GM12878 (cell line): ENCODE measurements around the gene REPS2. TPM values are rescaled to one million over a fixed set of nuclear protein-coding genes. Genes with fewer than 3 reads are reported as not detected.

ENCODE experiments used
- ATAC-seq: fragments of 200-7000 bp; cut with Tn5 transposase; 3 replicates; pipeline ENCODE4 v1.9.1; 2020; ENCODE audit warnings: mild to moderate bottlenecking, moderate library complexity
- BruUV-seq: library from RNA; stranded (reverse); fragments of 400-500 nt; replicated peaks from 2 replicates; lab custom pipeline; 2021; lab: Mats Ljungman, UMichigan
- CTCF ChIA-PET: fragments of 300-600 bp; sonication (Branson Sonifier 250); formaldehyde crosslinking; extraction: SDS; loops from one replicate; lab custom pipeline; 2021; ENCODE audit warnings: inconsistent platforms; lab: Yijun Ruan, JAX
- POLR2A ChIA-PET: fragments of 350-600 bp; formaldehyde crosslinking; extraction: SDS; loops from one replicate; lab custom pipeline; 2021; ENCODE audit warnings: inconsistent platforms; lab: Charles Lee
- RAD21 ChIA-PET: fragments of 300-600 bp; sonication (Branson Sonifier 250); formaldehyde crosslinking; loops from one replicate; lab custom pipeline; 2023; ENCODE audit warnings: antibody characterized with exemption; ENCODE audit not compliant: unreplicated experiment; lab: Charles Lee
- SMC1A ChIA-PET: fragments of 300-600 bp; sonication (Branson Sonifier 250); formaldehyde crosslinking; loops from one replicate; lab custom pipeline; 2023; ENCODE audit not compliant: unreplicated experiment, uncharacterized antibody; lab: Charles Lee
- DNase-seq: peaks from one replicate; pipeline ENCODE4 v3.0.0-alpha.2; 2011; ENCODE audit warnings: low read depth, low spot score
- FAIRE-seq: peaks from 3 replicates; lab custom pipeline; 2011; peaks lifted over from hg19 to GRCh38; lab: Jason Lieb, UNC
- H2AFZ ChIP-seq: 2 replicates; pipeline ENCODE4 v1.6.0; 2011; ENCODE audit warnings: low read depth, low read length, control low read depth; ENCODE audit not compliant: control insufficient read depth
- H3K27ac ChIP-seq: 2 replicates; pipeline ENCODE4 v1.5.1; 2011; ENCODE audit warnings: control low read depth; ENCODE audit not compliant: control insufficient read depth, insufficient read depth
- H3K27me3 ChIP-seq, 2 experiments: replicated peaks in 1 of 2; 2 replicates each; pipeline versions ENCODE4 v1.6.0 to v1.6.1; 2011; ENCODE audit warnings: low read length in 1 of 2; ENCODE audit not compliant: control insufficient read depth in 2 of 2, insufficient read depth in 2 of 2
- H3K36me3 ChIP-seq, 2 experiments: 2 replicates each; pipeline ENCODE4 v1.5.1; 2011; ENCODE audit warnings: low read length in 1 of 2; ENCODE audit not compliant: control insufficient read depth in 2 of 2, insufficient read depth in 2 of 2
- H3K4me1 ChIP-seq: 2 replicates; pipeline ENCODE4 v1.6.1; 2011; ENCODE audit warnings: mild to moderate bottlenecking, low read length, moderate library complexity, mixed read lengths; ENCODE audit not compliant: control insufficient read depth, insufficient read depth
- H3K4me2 ChIP-seq: 2 replicates; pipeline ENCODE4 v1.6.0; 2011; ENCODE audit warnings: control low read depth; ENCODE audit not compliant: control insufficient read depth, insufficient read depth
- H3K4me3 ChIP-seq: fragments of 200-600 bp; sonication (generic); 2 replicates; pipeline ENCODE4 v1.5.1; 2016
- H3K79me2 ChIP-seq: 2 replicates; pipeline ENCODE4 v1.6.0; 2011; ENCODE audit warnings: low read length; ENCODE audit not compliant: control insufficient read depth, insufficient read depth
- H3K9ac ChIP-seq: 2 replicates; pipeline ENCODE4 v1.8.0; 2011; ENCODE audit warnings: low read length, control low read depth, mixed read lengths; ENCODE audit not compliant: control insufficient read depth, insufficient read depth
- H3K9me3 ChIP-seq: replicated peaks from 3 replicates; pipeline ENCODE4 v1.5.1; 2011; ENCODE audit warnings: mild to moderate bottlenecking, low read length; ENCODE audit not compliant: control insufficient read depth, insufficient read depth
- H4K20me1 ChIP-seq: 2 replicates; pipeline ENCODE4 v1.6.0; 2011; ENCODE audit not compliant: control insufficient read depth, insufficient read depth
- BCL11A ChIP-seq: IDR thresholded peaks from 2 replicates; pipeline ENCODE4 v1.6.1; 2011; ENCODE audit warnings: low read depth, low read length
- FOS ChIP-seq: IDR thresholded peaks from 3 replicates; pipeline ENCODE4 v1.6.1; 2011; ENCODE audit warnings: borderline replicate concordance; ENCODE audit not compliant: insufficient read length; ENCODE audit errors: extremely low read depth
- RAD21 ChIP-seq: IDR thresholded peaks from 2 replicates; pipeline ENCODE4 v1.6.1; 2011; ENCODE audit warnings: mild to moderate bottlenecking, low read depth, low read length, moderate library complexity; ENCODE audit not compliant: insufficient read depth
- RFX5 ChIP-seq: IDR thresholded peaks from 2 replicates; pipeline ENCODE4 v1.6.1; 2011; ENCODE audit warnings: low read depth, low read length, improper control_type of control experiment
- RUNX3 ChIP-seq: IDR thresholded peaks from 2 replicates; pipeline ENCODE4 v1.6.1; 2012; ENCODE audit warnings: low read length, inconsistent platforms
- YBX1 ChIP-seq: fragments of 450-650 bp; IDR thresholded peaks from 2 replicates; pipeline ENCODE4 v1.6.1; 2016; ENCODE audit warnings: antibody characterized with exemption
- ZSCAN29 ChIP-seq: fragments of 450-650 bp; IDR thresholded peaks from 2 replicates; pipeline ENCODE4 v1.6.1; 2017; ENCODE audit warnings: mild to moderate bottlenecking, moderate library complexity
- WGBS: methylation state at CpG from one replicate; pipeline ENCODE4 v1.1.6; 2016; ENCODE audit warnings: low lambda C conversion rate; ENCODE audit not compliant: insufficient replicate concordance, insufficient coverage; ENCODE audit errors: missing lambda C conversion rate; 5-methylcytosine and 5-hydroxymethylcytosine counted together
- in situ Hi-C: fragments of 300-500 bp; cut with MboI; formaldehyde crosslinking; loops from 9 replicates; pipeline ENCODE4 v1.14.3; 2018; ENCODE audit warnings: mixed read lengths
- intact Hi-C: fragments of 100-400 bp; cut with micrococcal nuclease; formaldehyde crosslinking; loops from one replicate; pipeline ENCODE4 v1.14.2; 2022; ENCODE audit not compliant: unreplicated experiment
- polyA plus RNA-seq, 11 experiments: library from polyadenylated mRNA; depleted of rRNA in 4 of 11; unstranded in 6 of 11; stranded (reverse) in 5 of 11; fragments of >200 nt; fragmentation: Nextera tagmentation in 4 of 11; fragmentation: Illumina TruSeq in 1 of 11; extraction: Ambion mirVana in 4 of 11; extraction: Trizol in 1 of 11; gene quantifications; 1 replicate in 1 of 11; 2 replicates in 10 of 11; pipeline versions ENCODE4 v1.2.1 to v1.2.3, GENCODE V29; 2011 to 2016; ENCODE audit warnings: inconsistent platforms in 2 of 11, missing spikeins in 2 of 11, low read depth in 1 of 11
- total RNA-seq, 4 experiments: library from RNA; depleted of rRNA in 3 of 4; stranded (reverse); fragments of >200 nt in 3 of 4; fragmentation: Illumina TruSeq in 1 of 4; extraction: Trizol in 1 of 4; gene quantifications; 2 replicates each; pipeline versions ENCODE4 v1.2.1 to v1.2.3, GENCODE V29; 2013 to 2021
- TF ChIP-seq, protein P1 (sequence below): fragments of 450-650 bp; IDR thresholded peaks from 2 replicates; pipeline ENCODE4 v1.6.1; 2017; ENCODE audit warnings: low read depth, mild to moderate bottlenecking, moderate library complexity
- TF ChIP-seq, protein P2 (sequence below): IDR thresholded peaks from 2 replicates; pipeline ENCODE4 v1.6.1; 2011; ENCODE audit warnings: borderline replicate concordance, low read depth, mild to moderate bottlenecking, moderate library complexity, low read length; ENCODE audit not compliant: insufficient read depth, poor library complexity, severe bottlenecking

REPS2 gene
- total and polyA plus RNA-seq, 10 of the 15 experiments (the other 5 are each of a cell fraction or from before 2014, with no cell fraction given): 2.1 to 6.8 (median 3.9) TPM

DNA sequence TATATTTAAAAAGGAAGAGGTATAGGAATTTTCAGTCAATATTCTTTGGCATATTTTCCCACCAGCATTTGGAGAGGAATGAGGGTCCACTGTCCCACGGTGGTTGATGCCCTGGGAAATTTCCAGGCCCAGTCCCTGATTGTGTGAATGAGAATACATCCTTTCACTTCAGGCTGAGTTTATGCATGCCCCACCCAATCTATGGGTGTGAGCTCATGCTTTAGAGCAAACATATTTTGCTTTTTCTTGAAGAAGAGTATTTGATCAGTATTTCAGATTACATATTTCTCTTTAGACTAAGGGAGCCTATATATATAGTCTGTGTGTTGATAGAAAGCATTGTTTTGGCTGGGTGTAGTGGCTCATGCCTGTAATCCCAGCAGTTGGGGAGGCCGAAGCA lies 77.2 kb downstream of the REPS2 start:
- Histone ChIP-seq H3K36me3 (no peaks in the 10 kb centered on the region), H3K9ac (no peak overlapping the region), H4K20me1 (no peaks in the 10 kb centered on the region), H3K4me1 (no peaks in the 10 kb centered on the region; the same call in 1 of the 2 replicates), H3K79me2 (no peaks in the 10 kb centered on the region), H3K9me3 (no peaks in the 10 kb centered on the region), H3K27me3 (no peaks in the 10 kb centered on the region), H2AFZ (no peak overlapping the region), H3K4me2 (no peak overlapping the region), H3K4me3 (no peak overlapping the region), H3K27ac (no peak overlapping the region)
- CTCF ChIA-PET: interaction anchor here (1.1 to 5.7 kb wide), 7 partner anchors 11 to 140 kb away, joined by 3 to 32 read pairs (median 4); no protein-coding TSS in a partner anchor
- SMC1A ChIA-PET: interaction anchor here (0.7 to 3.0 kb wide), 3 partner anchors 11 to 140 kb away, joined by 3 to 11 read pairs (median 3); no protein-coding TSS in a partner anchor
- in situ Hi-C loops (no loop called here), intact Hi-C loops (no loop called here)
- ATAC-seq (no peak), FAIRE-seq (no peak), DNase-seq (no peak)
- POLR2A ChIA-PET: no interaction called here
- no TSS peak for BruUV-seq
- WGBS: 28% methylated on average over 2 of the region's 2 CpGs
- RAD21 ChIA-PET: interaction anchor here (0.7 kb wide), 1 partner anchor 23 kb away, joined by 4 read pairs; no protein-coding TSS in a partner anchor
- TF ChIP-seq, protein P1, sequence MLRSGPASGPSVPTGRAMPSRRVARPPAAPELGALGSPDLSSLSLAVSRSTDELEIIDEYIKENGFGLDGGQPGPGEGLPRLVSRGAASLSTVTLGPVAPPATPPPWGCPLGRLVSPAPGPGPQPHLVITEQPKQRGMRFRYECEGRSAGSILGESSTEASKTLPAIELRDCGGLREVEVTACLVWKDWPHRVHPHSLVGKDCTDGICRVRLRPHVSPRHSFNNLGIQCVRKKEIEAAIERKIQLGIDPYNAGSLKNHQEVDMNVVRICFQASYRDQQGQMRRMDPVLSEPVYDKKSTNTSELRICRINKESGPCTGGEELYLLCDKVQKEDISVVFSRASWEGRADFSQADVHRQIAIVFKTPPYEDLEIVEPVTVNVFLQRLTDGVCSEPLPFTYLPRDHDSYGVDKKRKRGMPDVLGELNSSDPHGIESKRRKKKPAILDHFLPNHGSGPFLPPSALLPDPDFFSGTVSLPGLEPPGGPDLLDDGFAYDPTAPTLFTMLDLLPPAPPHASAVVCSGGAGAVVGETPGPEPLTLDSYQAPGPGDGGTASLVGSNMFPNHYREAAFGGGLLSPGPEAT: no peak
- TF ChIP-seq BCL11A (no peak), FOS (no peak), ZSCAN29 (no peak), RAD21 (no peak), RFX5 (no peak), YBX1 (no peak), RUNX3 (no peak)
- TF ChIP-seq, protein P2, sequence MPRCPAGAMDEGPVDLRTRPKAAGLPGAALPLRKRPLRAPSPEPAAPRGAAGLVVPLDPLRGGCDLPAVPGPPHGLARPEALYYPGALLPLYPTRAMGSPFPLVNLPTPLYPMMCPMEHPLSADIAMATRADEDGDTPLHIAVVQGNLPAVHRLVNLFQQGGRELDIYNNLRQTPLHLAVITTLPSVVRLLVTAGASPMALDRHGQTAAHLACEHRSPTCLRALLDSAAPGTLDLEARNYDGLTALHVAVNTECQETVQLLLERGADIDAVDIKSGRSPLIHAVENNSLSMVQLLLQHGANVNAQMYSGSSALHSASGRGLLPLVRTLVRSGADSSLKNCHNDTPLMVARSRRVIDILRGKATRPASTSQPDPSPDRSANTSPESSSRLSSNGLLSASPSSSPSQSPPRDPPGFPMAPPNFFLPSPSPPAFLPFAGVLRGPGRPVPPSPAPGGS: no peak
